TTC549 (cell line): ENCODE data around the gene ATOH8.
"Not testable (repeated sequence)": the region's sequence is repeated elsewhere in the genome, so short reads cannot be mapped to it uniquely, and the experiment has no call there.

ENCODE experiments used
- FAIRE-seq: peaks from 2 replicates; lab custom pipeline; 2012; peaks lifted over from hg19 to GRCh38; lab: Jason Lieb, UNC

The ATOH8 gene

GRCh38 chr2:85828725-85829124 lies 74.9 kb downstream of the ATOH8 start:
- FAIRE-seq: no peak

DNA sequence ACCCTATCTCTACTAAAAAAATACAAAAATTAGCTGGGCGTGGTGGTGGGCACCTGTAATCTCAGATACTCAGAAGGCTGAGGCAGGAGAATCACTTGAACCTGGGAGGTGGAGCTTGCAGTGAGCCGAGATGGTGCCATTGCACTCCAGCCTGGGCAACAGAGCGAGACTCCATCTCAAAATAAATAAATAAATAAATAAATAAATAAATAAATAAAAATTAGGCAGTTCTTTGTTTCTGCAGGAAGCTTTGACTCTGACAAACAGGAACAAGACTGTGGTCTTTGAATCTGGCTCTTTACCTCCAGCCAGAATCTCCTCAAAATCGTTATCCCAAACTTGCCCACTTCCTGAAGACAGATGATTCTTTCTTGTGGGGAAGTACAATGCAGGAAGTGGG lies 75.6 kb downstream of the ATOH8 start:
- FAIRE-seq: not testable (repeated sequence)

DNA sequence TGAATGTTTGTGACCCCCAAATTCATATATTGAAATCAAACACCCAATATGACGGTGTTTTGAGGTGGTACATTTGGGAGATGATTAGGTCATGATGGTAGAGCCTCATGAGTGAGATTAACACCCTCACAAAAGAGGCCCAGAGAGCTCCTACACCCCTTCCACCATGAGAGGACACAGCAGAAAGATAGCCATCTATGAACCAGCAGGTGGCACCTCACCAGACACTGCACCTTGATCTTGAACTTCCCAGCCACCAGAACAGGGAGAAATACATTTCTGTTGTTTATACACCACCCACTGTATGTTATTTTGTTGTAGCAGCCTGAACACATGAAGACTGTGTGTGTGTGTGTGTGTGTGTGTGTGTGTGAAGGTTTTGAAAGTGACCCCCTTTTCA lies 76.9 kb downstream of the ATOH8 start:
- no peak for FAIRE-seq

GRCh38 chr2:85831735-85832134 lies 77.9 kb downstream of the ATOH8 start:
- no peak for FAIRE-seq

DNA sequence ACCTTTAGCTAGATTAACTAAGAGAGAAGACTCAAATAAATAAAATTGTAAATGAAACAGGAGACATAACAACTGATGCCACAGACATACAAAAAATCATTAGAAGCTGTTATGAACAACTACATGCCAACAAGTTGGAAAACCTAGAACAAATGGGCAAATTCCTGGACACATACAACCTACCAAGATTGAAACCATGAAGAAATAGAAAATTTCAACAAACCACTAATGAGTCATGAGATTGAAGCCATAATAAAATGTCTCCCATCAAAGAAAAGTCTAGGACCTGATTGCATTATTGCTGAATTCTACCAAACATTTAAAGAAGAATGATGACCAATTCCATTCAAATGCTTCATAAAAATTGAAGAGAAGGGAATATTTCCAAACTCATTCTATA lies 80.7 kb downstream of the ATOH8 start:
- FAIRE-seq: no peak
